ENCODE measurements around the gene CACNG4. TPM values are rescaled to one million over a fixed set of nuclear protein-coding genes. Genes with fewer than 3 reads are reported as not detected.

CACNG4 gene
- total and polyA plus RNA-seq, 9 of the 15 experiments (the other 6 are each of a cell fraction or from before 2014, with no cell fraction given) = 0.07 TPM; not detected in 8

DNA sequence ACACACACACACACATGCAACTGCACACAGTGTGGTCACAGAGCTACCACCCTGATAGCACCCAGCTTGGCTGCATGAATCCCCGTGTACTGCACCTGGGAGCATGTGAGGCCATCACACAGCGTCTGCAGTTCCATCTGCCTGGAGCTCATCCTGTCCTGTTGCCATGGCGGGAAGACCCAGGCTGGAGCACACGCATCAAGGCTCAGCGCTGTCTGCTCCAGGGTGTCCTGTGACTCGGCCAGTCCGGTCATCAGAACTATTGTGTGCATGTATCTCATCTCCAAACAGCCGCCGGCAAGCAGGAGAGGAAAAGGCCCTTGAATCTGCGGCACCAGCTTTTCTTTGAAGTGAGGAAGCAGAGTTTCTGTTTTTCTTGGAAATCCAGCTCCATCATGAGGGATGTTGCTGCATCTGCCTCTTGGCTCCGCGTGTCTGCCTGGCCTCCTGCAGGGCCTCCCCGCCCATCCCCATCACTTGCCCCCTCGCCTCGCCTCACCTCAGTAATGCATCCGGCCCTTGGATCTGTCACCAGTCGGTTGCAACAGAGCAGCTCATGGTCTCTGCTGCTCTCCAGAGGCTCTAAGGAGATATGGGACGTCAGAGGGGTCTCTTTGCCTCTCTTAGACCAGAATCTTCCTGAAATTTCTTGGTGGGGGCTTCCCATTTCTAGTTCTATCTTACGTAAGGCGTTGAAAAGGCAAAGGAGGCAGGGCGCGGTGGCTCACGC, 23.7 kb downstream of the CACNG4 start:
- H2AFZ ChIP-seq (ENCODE audit: low read depth, low read length) = no peak overlapping the region
- no peak overlapping the region for H3K9ac ChIP-seq (ENCODE audit: insufficient read depth in 1 of 2, low read depth in 2 of 2, low read length in 2 of 2)
- TF ChIP-seq RAD21 (CRISPR knock-in tag; conservative IDR thresholded peaks at IDR 0.05 in 1 of 2, IDR thresholded peaks at IDR 0.05 in 1 of 2) = peak in 1 of 2 experiments; percentile 9; a peak in 1 of 4 replicates
- TF ChIP-seq, protein P1, sequence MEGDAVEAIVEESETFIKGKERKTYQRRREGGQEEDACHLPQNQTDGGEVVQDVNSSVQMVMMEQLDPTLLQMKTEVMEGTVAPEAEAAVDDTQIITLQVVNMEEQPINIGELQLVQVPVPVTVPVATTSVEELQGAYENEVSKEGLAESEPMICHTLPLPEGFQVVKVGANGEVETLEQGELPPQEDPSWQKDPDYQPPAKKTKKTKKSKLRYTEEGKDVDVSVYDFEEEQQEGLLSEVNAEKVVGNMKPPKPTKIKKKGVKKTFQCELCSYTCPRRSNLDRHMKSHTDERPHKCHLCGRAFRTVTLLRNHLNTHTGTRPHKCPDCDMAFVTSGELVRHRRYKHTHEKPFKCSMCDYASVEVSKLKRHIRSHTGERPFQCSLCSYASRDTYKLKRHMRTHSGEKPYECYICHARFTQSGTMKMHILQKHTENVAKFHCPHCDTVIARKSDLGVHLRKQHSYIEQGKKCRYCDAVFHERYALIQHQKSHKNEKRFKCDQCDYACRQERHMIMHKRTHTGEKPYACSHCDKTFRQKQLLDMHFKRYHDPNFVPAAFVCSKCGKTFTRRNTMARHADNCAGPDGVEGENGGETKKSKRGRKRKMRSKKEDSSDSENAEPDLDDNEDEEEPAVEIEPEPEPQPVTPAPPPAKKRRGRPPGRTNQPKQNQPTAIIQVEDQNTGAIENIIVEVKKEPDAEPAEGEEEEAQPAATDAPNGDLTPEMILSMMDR (IDR thresholded peaks at IDR 0.05 in 2 of 3, conservative IDR thresholded peaks at IDR 0.05 in 1 of 3; ENCODE audit: insufficient read depth in 2 of 3, low read depth in 1 of 3, low read length in 3 of 3) = 0 out of 6 replicates have a peak, but pooled peaks of 1 of the 3 experiments have one; percentile 3
- TF ChIP-seq EHMT2 (IDR thresholded peaks at IDR 0.05) = no peak
- no peak for ATAC-seq
- peaks cover 10% of the 10 kb centered on the region; the same call in 1 of the 2 replicates for H4K20me1 ChIP-seq (replicated peaks; ENCODE audit: control insufficient read depth, insufficient read depth, low read length)
- H3K79me2 ChIP-seq (ENCODE audit: control insufficient read depth, insufficient read depth, low read length) = no peaks in the 10 kb centered on the region
- no TSS peak for BruUV-seq (replicated peaks)
- no peak overlapping the region for H3K27ac ChIP-seq (ENCODE audit: extremely low read depth, low read depth, low read length)
- in situ Hi-C loops (cut with MboI) = no loop called here
- intact Hi-C loops (cut with micrococcal nuclease) = no loop called here
- peaks cover 38 to 69% of the 10 kb centered on the region in 2 experiments for H3K27me3 ChIP-seq (ENCODE audit: control insufficient read depth in 2 of 2, insufficient read depth in 2 of 2, low read length in 2 of 2)
- H3K36me3 ChIP-seq (ENCODE audit: control insufficient read depth, insufficient read depth, low read length) = no peaks in the 10 kb centered on the region
- ChIA-PET POLR2A (interaction anchor here (1.2 kb wide), 1 partner anchor 8 kb away, joined by 4 read pairs; no protein-coding TSS in a partner anchor), CTCF (ENCODE audit: low intra/inter-chr PET ratio) (no interaction called here)
- H3K4me3 ChIP-seq = no peak overlapping the region
- FAIRE-seq = no peak
- no peak for DNase-seq (ENCODE audit: extremely low read depth in 1 of 4, low spot score in 3 of 4)
- no peaks in the 10 kb centered on the region for H3K4me1 ChIP-seq (replicated peaks in 1 of 2; ENCODE audit: control insufficient read depth in 2 of 2, insufficient read depth in 2 of 2, low read length in 2 of 2)
- H3K4me2 ChIP-seq (ENCODE audit: insufficient read depth, low read length) = no peak overlapping the region
- WGBS (ENCODE audit: insufficient coverage, low coverage, missing lambda C conversion rate) = under 1% methylated on average over 22 of the region's 23 CpGs
- H3K9me1 ChIP-seq (ENCODE audit: control insufficient read depth, insufficient read depth, low read length) = no peaks in the 10 kb centered on the region
- no peaks in the 10 kb centered on the region; the same call in 1 of the 2 replicates for H3K9me3 ChIP-seq (replicated peaks; ENCODE audit: control insufficient read depth, insufficient read depth, low read depth, low read length)

All from K562 (cell line).